ENCODE measurements around the gene COMT.
A peak's percentile ranks its signal among the peaks of the same experiment; 100 is the strongest.

Gene COMT

GRCh38 chr22:19990609-19991394, 49.2 kb downstream of the COMT start:
- Mint-ChIP-seq H3K4me1 (peaks cover 4% of the 10 kb centered on the region), H3K27ac (no peak overlapping the region), H3K4me3 (no peak overlapping the region), H3K27me3 (no peaks in the 10 kb centered on the region), H3K36me3 (ENCODE audit: low read depth) (no peaks in the 10 kb centered on the region), H3K9me3 (no peaks in the 10 kb centered on the region)
- no peak for DNase-seq
- no peak for ATAC-seq

GRCh38 chr22:19991395-19991644, 49.7 kb downstream of the COMT start:
- no peaks in the 10 kb centered on the region for H3K36me3 Mint-ChIP-seq (ENCODE audit: low read depth)
- H3K27ac Mint-ChIP-seq, result no peak overlapping the region
- H3K4me1 Mint-ChIP-seq, result peaks cover 2% of the 10 kb centered on the region
- no peaks in the 10 kb centered on the region for H3K9me3 Mint-ChIP-seq
- DNase-seq, result no peak
- H3K27me3 Mint-ChIP-seq, result no peaks in the 10 kb centered on the region
- no peak for ATAC-seq
- H3K4me3 Mint-ChIP-seq, result no peak overlapping the region

- Mint-ChIP-seq H3K27ac (no peak overlapping the region), H3K36me3 (ENCODE audit: low read depth) (no peaks in the 10 kb centered on the region), H3K27me3 (no peaks in the 10 kb centered on the region), H3K4me1 (no peaks in the 10 kb centered on the region), H3K9me3 (no peaks in the 10 kb centered on the region), H3K4me3 (no peak overlapping the region)
- DNase-seq (no peak), ATAC-seq (no peak)
Measured at GRCh38 chr22:19991645-19992451, 50.3 kb downstream of the COMT start.

- no peaks in the 10 kb centered on the region for H3K27me3 Mint-ChIP-seq
- no peaks in the 10 kb centered on the region for H3K4me1 Mint-ChIP-seq
- H3K9me3 Mint-ChIP-seq, result no peaks in the 10 kb centered on the region
- DNase-seq, result no peak
- no peak for ATAC-seq
- H3K4me3 Mint-ChIP-seq, result no peak overlapping the region
- no peaks in the 10 kb centered on the region for H3K36me3 Mint-ChIP-seq (ENCODE audit: low read depth)
- H3K27ac Mint-ChIP-seq, result no peak overlapping the region
Measured at GRCh38 chr22:19992481-19992911, 50.9 kb downstream of the COMT start.

GRCh38 chr22:19992921-19993355, 51.4 kb downstream of the COMT start:
- DNase-seq (no peak), ATAC-seq (no peak)
- no peak overlapping the region for H3K27ac Mint-ChIP-seq
- H3K4me3 Mint-ChIP-seq, result no peak overlapping the region
- no peaks in the 10 kb centered on the region for H3K9me3 Mint-ChIP-seq
- no peaks in the 10 kb centered on the region for H3K4me1 Mint-ChIP-seq
- H3K36me3 Mint-ChIP-seq (ENCODE audit: low read depth), result no peaks in the 10 kb centered on the region
- no peaks in the 10 kb centered on the region for H3K27me3 Mint-ChIP-seq

GRCh38 chr22:19993926-19994325, 52.4 kb downstream of the COMT start:
- DNase-seq (no peak), ATAC-seq (no peak)
- Mint-ChIP-seq H3K9me3 (no peaks in the 10 kb centered on the region), H3K4me1 (no peaks in the 10 kb centered on the region), H3K27ac (no peak overlapping the region), H3K27me3 (no peaks in the 10 kb centered on the region), H3K36me3 (ENCODE audit: low read depth) (no peaks in the 10 kb centered on the region), H3K4me3 (no peak overlapping the region)

- H3K4me3 Mint-ChIP-seq, result no peak overlapping the region
- no peaks in the 10 kb centered on the region for H3K27me3 Mint-ChIP-seq
- DNase-seq (no peak), ATAC-seq (no peak)
- H3K4me1 Mint-ChIP-seq, result no peaks in the 10 kb centered on the region
- H3K27ac Mint-ChIP-seq, result no peak overlapping the region
- H3K9me3 Mint-ChIP-seq, result no peaks in the 10 kb centered on the region
- no peaks in the 10 kb centered on the region for H3K36me3 Mint-ChIP-seq (ENCODE audit: low read depth)
Measured at GRCh38 chr22:19994851-19995610, 53.5 kb downstream of the COMT start.

GRCh38 chr22:19995611-19996339, 54.2 kb downstream of the COMT start:
- DNase-seq (no peak), ATAC-seq (no peak)
- Mint-ChIP-seq H3K27ac (no peak overlapping the region), H3K36me3 (ENCODE audit: low read depth) (no peaks in the 10 kb centered on the region), H3K4me1 (no peaks in the 10 kb centered on the region), H3K4me3 (no peak overlapping the region), H3K9me3 (no peaks in the 10 kb centered on the region), H3K27me3 (no peaks in the 10 kb centered on the region)

GRCh38 chr22:19996694-19997384, 55.3 kb downstream of the COMT start:
- H3K27ac Mint-ChIP-seq, result no peak overlapping the region
- DNase-seq (no peak), ATAC-seq (no peak)
- no peak overlapping the region for H3K4me3 Mint-ChIP-seq
- H3K36me3 Mint-ChIP-seq (ENCODE audit: low read depth), result peaks cover 3% of the 10 kb centered on the region
- H3K9me3 Mint-ChIP-seq, result no peaks in the 10 kb centered on the region
- no peaks in the 10 kb centered on the region for H3K4me1 Mint-ChIP-seq
- no peaks in the 10 kb centered on the region for H3K27me3 Mint-ChIP-seq

GRCh38 chr22:19997561-19998231, 56.1 kb downstream of the COMT start:
- Mint-ChIP-seq H3K4me3 (no peak overlapping the region), H3K27ac (no peak overlapping the region), H3K27me3 (no peaks in the 10 kb centered on the region), H3K9me3 (no peaks in the 10 kb centered on the region), H3K36me3 (ENCODE audit: low read depth) (peaks cover 3% of the 10 kb centered on the region), H3K4me1 (no peaks in the 10 kb centered on the region)
- DNase-seq (no peak), ATAC-seq (no peak)

GRCh38 chr22:19998232-19998951, 56.8 kb downstream of the COMT start:
- DNase-seq (no peak), ATAC-seq (no peak)
- Mint-ChIP-seq H3K4me1 (no peaks in the 10 kb centered on the region), H3K36me3 (ENCODE audit: low read depth) (peaks cover 3% of the 10 kb centered on the region), H3K9me3 (peaks cover 4% of the 10 kb centered on the region), H3K4me3 (no peak overlapping the region), H3K27me3 (no peaks in the 10 kb centered on the region), H3K27ac (no peak overlapping the region)

- Mint-ChIP-seq H3K4me1 (no peaks in the 10 kb centered on the region), H3K27me3 (no peaks in the 10 kb centered on the region), H3K36me3 (ENCODE audit: low read depth) (peaks cover 7% of the 10 kb centered on the region), H3K4me3 (no peak overlapping the region), H3K9me3 (peaks cover 12% of the 10 kb centered on the region), H3K27ac (no peak overlapping the region)
- ATAC-seq, result peak; percentile 13
- DNase-seq, result no peak
Measured at GRCh38 chr22:19998991-19999820, 57.6 kb downstream of the COMT start.

All from activated naive CD8-positive, alpha-beta T cell treated with anti-CD3 and anti-CD28 coated beads, Interleukin-2, amount 50 U/mL, for 24 hours (primary cell).